GM18502 (cell line): ENCODE measurements around the gene NECAB2.
"Not testable (repeated sequence)": the region's sequence is repeated elsewhere in the genome, so short reads cannot be mapped to it uniquely, and the experiment has no call there.

Experiments
- ATAC-seq: cut with Tn5 transposase; IDR thresholded peaks from one replicate; pipeline ENCODE4 v1.9.1; 2021; ENCODE audit warnings: mild to moderate bottlenecking; ENCODE audit not compliant: unreplicated experiment, poor library complexity

NECAB2 gene

GRCh38 chr16:83935858-83936255 lies 32.2 kb upstream of the NECAB2 start:
- no peak for ATAC-seq

- ATAC-seq: no peak
These were observed 31.4 kb upstream of the NECAB2 start for GRCh38 chr16:83936581-83937165.

GRCh38 chr16:83937267-83937666 lies 30.8 kb upstream of the NECAB2 start:
- no peak for ATAC-seq

- ATAC-seq: no peak
These were observed 29.8 kb upstream of the NECAB2 start for GRCh38 chr16:83937922-83938885.

- ATAC-seq: no peak
These were observed 28.7 kb upstream of the NECAB2 start for GRCh38 chr16:83939266-83939855.

GRCh38 chr16:83940119-83940518 lies 27.9 kb upstream of the NECAB2 start:
- ATAC-seq: no peak

- no peak for ATAC-seq
These were observed 27.2 kb upstream of the NECAB2 start for GRCh38 chr16:83940630-83941378.

GRCh38 chr16:83941546-83941945 lies 26.5 kb upstream of the NECAB2 start:
- not testable (repeated sequence) for ATAC-seq

- no peak for ATAC-seq
These were observed 26.0 kb upstream of the NECAB2 start for GRCh38 chr16:83942074-83942473.

- no peak for ATAC-seq
These were observed 25.1 kb upstream of the NECAB2 start for GRCh38 chr16:83942815-83943515.

- no peak for ATAC-seq
These were observed 24.5 kb upstream of the NECAB2 start for GRCh38 chr16:83943516-83944050.

GRCh38 chr16:83945587-83945986 lies 22.5 kb upstream of the NECAB2 start:
- ATAC-seq: no peak

GRCh38 chr16:83946154-83946780 lies 21.8 kb upstream of the NECAB2 start:
- no peak for ATAC-seq

GRCh38 chr16:83946781-83947566 lies 21.1 kb upstream of the NECAB2 start:
- ATAC-seq: no peak

GRCh38 chr16:83947642-83948234 lies 20.3 kb upstream of the NECAB2 start:
- ATAC-seq: no peak

GRCh38 chr16:83948914-83949723 lies 18.9 kb upstream of the NECAB2 start:
- ATAC-seq: no peak

- ATAC-seq: no peak
These were observed 18.4 kb upstream of the NECAB2 start for GRCh38 chr16:83949724-83950001.
